GM18873 (cell line): Measurements from ENCODE around the gene ADGRV1.
"Not testable (repeated sequence)": the region's sequence is repeated elsewhere in the genome, so short reads cannot be mapped to it uniquely, and the experiment has no call there.

Experiments used
- ATAC-seq: cut with Tn5 transposase; IDR thresholded peaks from one replicate; pipeline ENCODE4 v1.9.1; 2021; ENCODE audit warnings: mild to moderate bottlenecking, moderate library complexity, moderate number of reproducible peaks; ENCODE audit not compliant: unreplicated experiment, low FRiP score

Gene ADGRV1

GRCh38 chr5:90640484-90641059 is 82.0 kb downstream of the ADGRV1 start:
- ATAC-seq: peak; percentile 51

- ATAC-seq: no peak
Observed at GRCh38 chr5:90641528-90641927, 82.9 kb downstream of the ADGRV1 start.

DNA sequence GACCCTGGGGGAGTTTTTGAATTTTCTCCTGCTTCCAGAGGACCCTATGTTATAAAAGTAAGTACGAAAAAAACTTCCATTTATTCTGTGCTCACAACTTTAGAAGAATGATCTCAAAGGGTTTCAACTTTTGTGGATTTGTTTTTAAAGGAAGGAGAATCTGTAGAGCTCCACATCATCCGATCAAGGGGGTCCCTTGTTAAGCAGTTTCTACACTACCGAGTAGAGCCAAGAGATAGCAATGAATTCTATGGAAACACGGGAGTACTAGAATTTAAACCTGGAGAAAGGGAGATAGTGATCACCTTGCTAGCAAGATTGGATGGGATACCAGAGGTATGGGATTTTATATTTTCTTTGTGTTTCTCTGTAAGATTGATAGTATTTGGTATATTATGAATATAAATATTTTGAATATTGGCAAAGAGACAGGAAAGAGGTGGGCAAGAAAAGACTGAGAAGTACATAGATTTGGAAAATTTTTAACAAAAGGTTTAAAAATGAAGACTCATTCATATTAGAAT is 84.2 kb downstream of the ADGRV1 start:
- ATAC-seq: no peak

GRCh38 chr5:90644132-90644531 is 85.5 kb downstream of the ADGRV1 start:
- no peak for ATAC-seq

DNA sequence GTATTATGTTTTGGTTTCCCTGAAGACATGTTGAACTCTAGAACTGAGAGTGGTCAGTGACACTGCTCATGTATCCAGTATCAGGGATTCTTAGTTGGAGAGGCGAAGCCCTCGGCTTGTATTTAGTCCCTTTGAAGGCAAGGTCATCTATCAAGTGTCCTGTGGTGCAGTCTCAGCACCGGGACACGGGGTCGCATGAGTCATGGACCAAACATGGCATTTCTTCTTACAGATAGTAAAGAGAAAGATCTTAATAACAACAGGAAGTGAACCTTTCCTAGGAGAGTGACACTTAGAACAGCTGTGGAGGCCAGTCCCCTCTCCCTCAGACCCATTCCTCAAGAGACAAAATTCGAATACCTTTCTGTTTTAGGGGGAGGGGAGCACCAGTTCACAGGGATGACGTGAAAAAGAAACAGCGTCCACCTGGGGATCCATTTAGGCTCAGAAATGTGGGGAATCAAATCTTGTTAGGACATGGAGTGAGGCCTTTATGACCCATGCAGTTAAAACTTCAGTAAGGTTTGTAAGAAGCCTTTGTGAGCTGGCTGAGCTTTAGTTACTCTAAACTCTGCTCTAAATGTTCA is 86.5 kb downstream of the ADGRV1 start:
- ATAC-seq: no peak

DNA sequence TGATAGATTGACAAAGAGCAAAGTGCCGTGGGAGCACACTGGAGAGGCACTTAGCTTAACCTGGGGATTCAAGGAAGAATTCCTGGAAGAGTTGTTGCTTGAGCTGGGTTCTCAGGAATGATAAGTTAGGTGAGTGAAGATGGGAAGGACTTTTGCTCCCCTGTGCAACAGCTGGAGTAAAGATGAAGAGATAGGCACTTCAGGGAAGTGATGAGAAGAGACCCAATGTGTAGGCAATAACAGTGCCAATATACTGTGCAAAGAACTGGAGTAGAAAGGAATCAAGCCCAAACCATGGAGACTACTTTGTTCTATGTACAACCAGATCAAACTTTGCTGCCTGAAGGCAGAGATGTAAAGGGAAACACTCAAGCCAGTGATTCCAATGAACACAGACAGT is 92.2 kb downstream of the ADGRV1 start:
- ATAC-seq: no peak

DNA sequence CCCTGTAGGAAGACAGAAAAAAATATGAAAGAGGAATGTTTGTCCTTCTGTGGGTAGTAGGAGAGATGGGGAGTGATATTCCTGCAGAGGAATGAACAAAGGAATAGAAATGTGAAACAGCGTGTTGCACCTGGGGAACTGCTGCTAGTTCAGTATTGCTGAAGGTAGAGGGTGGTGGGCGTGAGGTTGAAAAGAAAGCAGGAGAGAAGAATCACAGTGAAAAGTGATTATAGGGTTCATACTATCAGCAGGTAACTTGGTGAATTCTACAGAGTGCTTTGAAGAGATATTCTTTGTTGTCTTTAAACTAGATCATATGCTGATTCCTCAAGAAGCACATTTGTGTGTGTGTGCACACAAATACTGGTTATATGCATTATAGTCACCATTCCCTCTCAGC is 95.6 kb downstream of the ADGRV1 start:
- ATAC-seq: no peak

DNA sequence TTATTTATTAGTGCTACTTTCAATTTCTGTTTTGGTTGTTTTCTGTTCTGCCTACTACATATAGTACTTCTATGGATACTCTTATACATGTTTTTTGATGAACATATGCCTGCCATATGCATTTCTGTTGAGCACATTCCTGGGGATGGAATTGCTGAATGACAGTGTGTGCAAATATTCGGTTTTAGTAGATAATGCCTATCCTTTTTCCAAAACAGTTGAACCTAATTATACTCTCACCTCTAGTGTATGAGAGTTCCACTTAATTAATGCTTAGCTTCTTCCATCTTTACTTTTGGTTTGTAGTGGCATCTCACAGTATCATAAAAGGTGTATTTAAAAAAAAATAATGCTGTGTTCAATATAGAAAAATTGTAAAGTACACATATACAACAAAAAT is 96.8 kb downstream of the ADGRV1 start:
- ATAC-seq: no peak

DNA sequence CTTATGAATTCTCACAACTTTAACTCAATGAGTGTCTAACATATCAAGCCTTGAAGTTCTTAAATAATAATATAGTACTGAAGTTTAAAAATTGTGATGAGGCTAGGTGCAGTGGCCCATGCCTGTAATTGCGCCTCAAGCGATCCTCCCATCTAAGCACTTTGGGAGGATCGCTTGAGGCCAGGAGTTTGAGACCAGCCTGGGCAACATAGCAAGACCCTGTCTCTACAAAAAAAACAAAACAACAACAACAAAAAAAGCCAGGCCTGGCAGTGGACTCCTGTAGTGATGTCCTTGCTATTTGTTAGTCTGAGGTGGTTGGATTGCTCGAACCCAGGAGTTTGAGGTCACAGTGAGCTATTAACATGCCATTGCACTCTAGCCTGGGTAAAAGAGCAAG is 98.4 kb downstream of the ADGRV1 start:
- no peak for ATAC-seq

DNA sequence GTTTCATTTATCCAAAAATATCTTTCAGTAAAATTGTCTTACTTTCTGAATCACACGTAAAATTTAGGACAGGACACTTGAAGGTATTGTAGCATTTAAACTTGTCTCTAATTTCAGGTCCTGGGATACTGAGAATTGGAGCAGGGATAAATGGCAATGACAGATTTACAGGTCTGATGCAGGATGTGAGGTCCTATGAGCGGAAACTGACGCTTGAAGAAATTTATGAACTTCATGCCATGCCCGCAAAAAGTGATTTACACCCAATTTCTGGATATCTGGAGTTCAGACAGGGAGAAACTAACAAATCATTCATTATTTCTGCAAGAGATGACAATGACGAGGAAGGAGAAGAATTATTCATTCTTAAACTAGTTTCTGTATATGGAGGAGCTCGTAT is 99.2 kb downstream of the ADGRV1 start:
- ATAC-seq: no peak

- no peak for ATAC-seq
Observed at GRCh38 chr5:90658620-90659019, 100.0 kb downstream of the ADGRV1 start.

- ATAC-seq: not testable (repeated sequence)
Observed at GRCh38 chr5:90668079-90668565, 109.5 kb downstream of the ADGRV1 start.

DNA sequence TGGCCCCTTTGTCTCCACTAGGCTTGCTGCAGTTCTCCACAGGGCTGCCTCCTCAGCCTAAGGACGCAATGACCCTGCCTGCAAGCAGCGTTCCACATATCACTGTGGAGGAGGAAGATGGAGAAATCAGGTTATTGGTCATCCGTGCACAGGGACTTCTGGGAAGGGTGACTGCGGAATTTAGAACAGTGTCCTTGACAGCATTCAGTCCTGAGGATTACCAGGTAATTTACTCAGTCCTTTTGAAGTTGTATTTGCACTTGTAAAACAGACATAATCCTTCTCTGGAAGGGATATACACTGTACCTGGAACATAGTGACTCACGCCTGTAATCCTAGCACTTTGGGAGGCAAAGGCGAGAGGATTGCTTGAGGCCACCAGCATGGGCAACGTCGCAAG is 116.6 kb downstream of the ADGRV1 start:
- ATAC-seq: no peak

DNA sequence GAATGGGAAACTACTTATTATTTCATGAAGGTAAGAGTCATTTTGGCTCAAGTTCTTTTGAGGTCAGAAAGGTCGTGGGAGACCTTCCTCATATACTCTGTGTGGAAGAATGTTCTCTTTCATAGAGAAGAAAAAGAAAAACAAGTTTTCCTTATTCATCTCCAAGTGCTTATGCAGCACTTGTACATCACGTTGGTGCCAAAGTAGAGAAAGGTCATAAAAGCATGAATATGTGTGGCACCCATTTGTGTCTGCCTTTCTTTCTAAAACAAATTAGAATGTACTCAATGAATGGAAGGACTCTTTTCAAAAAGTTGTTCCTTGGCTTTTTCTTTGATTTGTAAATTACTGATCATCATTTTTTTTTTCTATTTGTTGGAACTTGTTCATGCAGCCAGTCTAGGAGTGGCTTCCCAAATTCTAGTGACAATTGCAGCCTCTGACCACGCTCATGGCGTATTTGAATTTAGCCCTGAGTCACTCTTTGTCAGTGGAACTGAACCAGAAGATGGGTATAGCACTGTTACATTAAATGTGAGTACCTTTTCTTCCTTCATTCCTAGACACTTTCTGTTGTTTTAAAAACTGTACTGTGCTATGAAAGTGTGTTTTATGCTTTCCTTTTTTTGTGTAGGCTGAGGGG is 122.4 kb downstream of the ADGRV1 start:
- ATAC-seq: no peak

DNA sequence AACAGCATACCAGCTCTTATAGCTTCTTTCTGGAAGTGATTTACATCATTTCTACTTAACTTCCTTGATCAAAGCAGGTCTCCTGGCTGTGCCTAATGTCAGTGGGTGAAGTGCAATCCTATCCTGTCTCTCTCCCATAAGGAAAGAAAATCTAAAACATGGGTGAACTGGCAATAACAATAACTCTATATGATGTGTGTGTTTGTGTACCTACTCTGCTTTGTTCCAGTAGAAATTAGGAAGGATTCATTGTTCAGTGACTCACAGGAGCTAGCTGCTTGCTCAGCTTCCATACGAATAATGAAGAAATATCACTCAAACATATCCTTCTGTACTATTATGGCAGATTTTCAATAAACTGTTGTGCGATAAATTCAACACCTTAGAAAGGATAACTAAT is 123.7 kb downstream of the ADGRV1 start:
- no peak for ATAC-seq

DNA sequence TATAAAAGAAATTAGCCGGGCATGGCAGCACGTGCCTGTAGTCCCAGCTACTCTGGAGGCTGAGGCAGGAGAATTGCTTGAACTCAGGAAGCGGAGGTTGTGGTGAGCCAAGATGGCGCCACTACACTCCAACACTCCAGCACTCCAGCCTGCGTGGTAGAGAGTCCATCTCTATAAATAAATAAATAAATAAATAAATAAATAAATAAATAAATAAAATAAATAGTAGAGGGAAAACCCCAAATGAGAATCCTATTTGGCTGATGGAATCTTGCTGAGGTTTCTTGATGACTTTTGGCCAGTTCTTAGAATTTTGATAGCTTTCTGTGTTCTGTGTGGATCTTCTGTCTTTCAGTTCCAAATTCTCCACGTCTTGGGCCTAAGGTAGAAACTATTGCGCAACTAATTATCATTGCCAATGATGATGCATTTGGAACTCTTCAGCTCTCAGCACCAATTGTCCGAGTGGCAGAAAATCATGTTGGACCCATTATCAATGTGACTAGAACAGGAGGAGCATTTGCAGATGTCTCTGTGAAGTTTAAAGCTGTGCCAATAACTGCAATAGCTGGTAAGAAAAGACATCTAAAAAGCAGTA is 126.9 kb downstream of the ADGRV1 start:
- no peak for ATAC-seq

- not testable (repeated sequence) for ATAC-seq
Observed at GRCh38 chr5:90686363-90686762, 127.8 kb downstream of the ADGRV1 start.

DNA sequence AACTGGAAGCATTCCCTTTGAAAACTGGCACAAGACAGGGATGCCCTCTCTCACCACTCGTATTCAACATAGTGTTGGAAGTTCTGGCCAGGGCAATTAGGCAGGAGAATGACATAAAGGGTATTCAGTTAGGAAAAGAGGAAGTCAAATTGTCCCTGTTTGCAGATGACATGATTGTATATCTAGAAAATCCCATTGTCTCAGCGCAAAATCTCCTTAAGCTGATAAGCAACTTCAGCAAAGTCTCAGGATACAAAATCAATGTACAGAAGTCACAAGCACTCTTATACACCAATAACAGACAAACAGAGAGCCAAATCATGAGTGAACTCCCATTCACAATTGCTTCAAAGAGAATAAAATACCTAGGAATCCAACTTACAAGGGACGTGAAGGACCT is 128.9 kb downstream of the ADGRV1 start:
- ATAC-seq: not testable (repeated sequence)

DNA sequence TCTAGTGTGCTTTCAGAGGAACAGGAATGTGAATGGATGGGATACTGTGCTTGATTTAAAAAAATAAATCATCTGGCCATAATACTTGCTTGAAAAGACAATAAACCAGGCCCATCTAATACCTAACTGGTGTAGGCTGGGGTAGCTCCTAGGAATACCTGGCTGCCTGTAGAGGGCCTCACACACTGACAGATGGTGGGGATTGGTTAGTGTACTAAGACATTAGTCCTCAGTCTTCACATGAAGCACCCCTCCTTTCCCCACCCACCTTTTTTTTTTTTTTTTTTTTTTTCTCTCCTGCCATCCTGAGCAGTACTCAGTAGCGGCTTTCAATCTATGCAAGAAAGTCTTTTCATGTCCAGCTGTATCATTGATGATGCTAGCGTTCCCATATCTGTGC is 130.5 kb downstream of the ADGRV1 start:
- no peak for ATAC-seq

DNA sequence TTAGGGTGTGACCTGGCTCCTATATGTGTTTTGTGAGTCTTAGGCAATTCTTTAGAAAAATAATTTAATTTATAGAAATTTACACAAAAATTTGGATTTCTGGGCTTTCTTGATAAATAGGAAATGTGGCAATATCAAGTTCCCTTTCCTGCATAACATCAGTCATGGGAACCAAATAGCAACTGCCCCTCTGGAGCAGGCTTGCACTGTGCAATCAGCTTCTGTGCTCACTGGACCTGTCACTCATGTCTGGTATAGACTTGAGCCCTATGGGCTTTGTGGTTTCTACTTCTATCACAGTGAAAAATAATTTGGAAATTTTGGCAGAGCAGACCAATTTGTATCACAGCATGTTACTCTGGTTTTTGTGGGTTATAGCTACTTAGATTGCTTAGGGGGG is 131.7 kb downstream of the ADGRV1 start:
- ATAC-seq: no peak

GRCh38 chr5:90691533-90691932 is 132.9 kb downstream of the ADGRV1 start:
- ATAC-seq: no peak
